Effector CD4-positive, alpha-beta T cell (primary cell): Measurements from ENCODE around the gene CCDC85C.
A peak's percentile ranks its signal among the peaks of the same experiment; 100 is the strongest.

Experiments used
- DNase-seq: peaks from one replicate; pipeline ENCODE4 v3.0.0-alpha.2; 2020

Gene CCDC85C

GRCh38 chr14:99507860-99508640 lies 96.0 kb downstream of the CCDC85C start:
- no peak for DNase-seq

GRCh38 chr14:99506276-99506675 lies 97.7 kb downstream of the CCDC85C start:
- DNase-seq, result no peak

GRCh38 chr14:99505089-99505488 lies 98.9 kb downstream of the CCDC85C start:
- DNase-seq, result no peak

GRCh38 chr14:99503848-99504453 lies 100.1 kb downstream of the CCDC85C start:
- DNase-seq, result no peak

GRCh38 chr14:99502989-99503421 lies 101.0 kb downstream of the CCDC85C start:
- DNase-seq, result no peak

GRCh38 chr14:99497894-99498293 lies 106.1 kb downstream of the CCDC85C start:
- DNase-seq, result no peak

GRCh38 chr14:99497341-99497740 lies 106.7 kb downstream of the CCDC85C start:
- DNase-seq, result no peak

GRCh38 chr14:99484106-99484505 lies 119.9 kb downstream of the CCDC85C start:
- DNase-seq, result no peak

GRCh38 chr14:99481745-99482099 lies 122.3 kb downstream of the CCDC85C start:
- DNase-seq, result peak; percentile 8

- peak; percentile 100 for DNase-seq
Observed at GRCh38 chr14:99480917-99481744, 122.9 kb downstream of the CCDC85C start, which contains the start of gene CCNK. CCNK (plus strand) TSS chr14:99481409; CDS start chr14:99492678, 11,269 bp downstream.

- DNase-seq, result peak; percentile 19
Observed at GRCh38 chr14:99479906-99480869, 123.8 kb downstream of the CCDC85C start, which contains the start of gene SETD3. SETD3 (minus strand) TSS chr14:99480859; CDS start chr14:99465805, 15,054 bp downstream.

GRCh38 chr14:99479160-99479905 lies 124.7 kb downstream of the CCDC85C start:
- DNase-seq, result no peak

GRCh38 chr14:99478128-99478527 lies 125.9 kb downstream of the CCDC85C start:
- DNase-seq, result no peak

- DNase-seq, result no peak
Observed at GRCh38 chr14:99476864-99477263, 127.1 kb downstream of the CCDC85C start.

GRCh38 chr14:99475660-99476059 lies 128.3 kb downstream of the CCDC85C start:
- no peak for DNase-seq

GRCh38 chr14:99475179-99475578 lies 128.8 kb downstream of the CCDC85C start:
- no peak for DNase-seq

GRCh38 chr14:99473458-99473857 lies 130.5 kb downstream of the CCDC85C start:
- no peak for DNase-seq

- DNase-seq, result no peak
Observed at GRCh38 chr14:99472937-99473336, 131.1 kb downstream of the CCDC85C start.

- no peak for DNase-seq
Observed at GRCh38 chr14:99471731-99472130, 132.3 kb downstream of the CCDC85C start.

GRCh38 chr14:99468836-99469592 lies 135.0 kb downstream of the CCDC85C start:
- DNase-seq, result no peak

GRCh38 chr14:99468081-99468480 lies 135.9 kb downstream of the CCDC85C start:
- DNase-seq, result no peak
